ENCODE measurements around the gene VIPR2.
A peak's percentile ranks its signal among the peaks of the same experiment; 100 is the strongest.

Gene VIPR2

DNA sequence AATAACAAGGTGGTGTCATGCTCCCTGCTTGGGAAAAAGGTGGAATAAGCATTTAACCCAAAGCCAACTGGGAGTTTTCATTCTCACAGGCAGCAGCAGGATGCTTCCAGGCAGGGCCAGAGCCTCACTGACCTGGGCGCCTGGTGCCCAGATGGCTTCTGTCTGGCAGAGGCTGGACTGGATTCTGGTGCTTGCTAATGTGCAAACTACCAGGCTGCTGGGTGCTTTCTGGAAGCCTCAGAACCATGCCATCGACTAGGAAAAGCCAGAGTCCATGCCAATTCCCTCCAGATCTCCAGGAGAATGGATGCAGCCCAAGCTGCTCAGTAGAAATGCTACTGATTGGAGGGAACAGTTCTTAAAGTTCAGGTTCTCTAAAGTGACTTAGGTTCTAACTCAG lies 36.2 kb downstream of the VIPR2 start:
- peak overlapping the region; percentile 6 to 48 for H3K27ac ChIP-seq
- no peak for DNase-seq (ENCODE audit: low spot score)
- no peak for TF ChIP-seq CTCF (IDR thresholded peaks at IDR 0.05)
- H3K4me3 ChIP-seq: no peak overlapping the region

- TF ChIP-seq CTCF (IDR thresholded peaks at IDR 0.05): no peak
- Histone ChIP-seq H3K4me3 (no peak overlapping the region), H3K27ac (peak overlapping the region in 1 of 2 donors; percentile 48)
- DNase-seq (ENCODE audit: low spot score): no peak
Measured at GRCh38 chr7:159107161-159107892, 37.3 kb downstream of the VIPR2 start.

DNA sequence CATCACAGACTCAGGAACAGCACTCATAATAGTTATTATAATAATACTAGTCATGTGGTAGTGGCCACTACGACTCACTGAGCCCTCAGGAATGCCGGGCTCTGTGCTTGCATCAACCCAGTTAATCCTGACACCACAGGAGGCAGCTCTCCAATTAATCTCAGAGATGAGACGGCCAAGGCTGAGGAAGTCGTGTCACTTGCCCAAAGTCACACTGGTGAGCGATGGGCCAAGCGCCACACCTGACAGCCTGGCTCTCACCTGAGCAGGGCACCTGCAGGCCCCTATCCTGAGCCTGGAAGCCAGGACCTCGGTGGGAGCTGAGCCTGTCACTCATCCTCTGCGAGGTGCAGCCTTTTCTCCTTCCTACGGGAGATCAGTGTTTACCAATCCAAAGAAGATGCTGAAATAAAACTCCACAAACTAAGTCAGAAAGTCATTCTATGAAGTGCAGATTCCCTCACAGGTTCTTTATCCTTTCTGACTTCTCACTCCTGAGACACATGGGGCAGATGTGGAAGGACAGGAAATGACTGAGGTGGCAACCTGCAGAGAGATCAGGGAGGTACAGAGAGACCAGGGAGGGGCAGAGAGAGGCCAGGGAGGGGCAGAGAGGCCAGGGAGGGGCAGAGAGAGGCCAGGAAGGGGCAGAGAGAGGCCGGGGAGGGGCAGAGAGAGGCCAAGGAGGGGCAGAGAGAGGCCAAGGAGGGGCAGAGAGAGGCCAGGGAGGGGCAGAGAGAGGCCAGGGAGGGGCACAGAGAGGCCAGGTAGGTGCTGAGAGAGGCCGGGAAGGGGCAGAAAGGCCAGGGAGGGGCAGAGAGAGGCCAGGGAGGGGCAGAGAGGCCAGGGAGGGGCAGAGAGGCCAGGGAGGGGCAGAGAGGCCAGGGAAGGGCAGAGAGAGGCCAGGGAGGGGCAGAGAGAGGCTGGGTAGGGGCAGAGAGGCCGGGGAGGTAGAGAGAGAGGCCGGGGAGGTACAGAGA lies 38.5 kb downstream of the VIPR2 start:
- TF ChIP-seq CTCF (IDR thresholded peaks at IDR 0.05): no peak
- DNase-seq (ENCODE audit: low spot score): no peak
- no peak overlapping the region for H3K27ac ChIP-seq
- H3K4me3 ChIP-seq: no peak overlapping the region

GRCh38 chr7:159105066-159105780 lies 39.4 kb downstream of the VIPR2 start:
- peak overlapping the region; percentile 58 to 85 for H3K27ac ChIP-seq
- H3K4me3 ChIP-seq: no peak overlapping the region
- DNase-seq (ENCODE audit: low spot score): no peak
- TF ChIP-seq CTCF (IDR thresholded peaks at IDR 0.05): no peak

DNA sequence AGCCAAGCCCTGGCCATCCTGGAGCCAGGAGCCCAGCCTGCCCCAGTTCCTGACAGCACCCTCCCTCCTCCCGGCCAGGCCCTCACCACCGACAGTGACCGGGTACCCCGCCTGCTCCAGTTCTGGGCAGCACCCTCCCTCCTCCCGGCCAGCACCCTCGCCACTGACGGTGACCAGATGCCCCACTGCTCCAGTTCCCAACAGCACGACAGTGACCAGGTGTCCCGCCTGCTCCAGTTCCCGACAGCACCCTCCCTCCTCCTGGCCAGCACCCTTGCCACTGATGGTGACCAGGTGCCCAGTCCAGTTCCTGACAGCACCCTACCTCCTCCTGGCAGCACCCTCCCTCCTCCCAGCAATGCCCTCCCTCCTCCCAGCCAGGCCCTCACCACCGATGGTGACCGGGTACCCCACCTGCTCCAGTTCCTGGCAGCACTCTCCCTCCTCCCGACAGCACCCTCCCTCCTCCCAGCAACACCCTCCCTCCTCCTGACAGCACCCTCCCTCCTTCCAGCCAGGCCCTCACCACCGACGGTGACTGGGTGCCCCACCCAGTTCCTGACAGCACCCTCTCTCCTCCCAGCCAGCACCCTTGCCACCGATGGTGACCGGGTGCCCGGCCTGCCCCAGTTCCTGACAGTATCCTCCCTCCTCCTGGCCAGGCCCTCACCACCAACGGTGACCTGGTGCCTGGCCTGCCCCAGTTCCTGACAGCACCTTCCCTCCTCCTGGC lies 40.3 kb downstream of the VIPR2 start:
- H3K4me3 ChIP-seq: peak overlapping the region; percentile 16
- no peak for DNase-seq (ENCODE audit: low spot score)
- no peak for TF ChIP-seq CTCF (IDR thresholded peaks at IDR 0.05)
- peak overlapping the region; percentile 58 to 85 for H3K27ac ChIP-seq

DNA sequence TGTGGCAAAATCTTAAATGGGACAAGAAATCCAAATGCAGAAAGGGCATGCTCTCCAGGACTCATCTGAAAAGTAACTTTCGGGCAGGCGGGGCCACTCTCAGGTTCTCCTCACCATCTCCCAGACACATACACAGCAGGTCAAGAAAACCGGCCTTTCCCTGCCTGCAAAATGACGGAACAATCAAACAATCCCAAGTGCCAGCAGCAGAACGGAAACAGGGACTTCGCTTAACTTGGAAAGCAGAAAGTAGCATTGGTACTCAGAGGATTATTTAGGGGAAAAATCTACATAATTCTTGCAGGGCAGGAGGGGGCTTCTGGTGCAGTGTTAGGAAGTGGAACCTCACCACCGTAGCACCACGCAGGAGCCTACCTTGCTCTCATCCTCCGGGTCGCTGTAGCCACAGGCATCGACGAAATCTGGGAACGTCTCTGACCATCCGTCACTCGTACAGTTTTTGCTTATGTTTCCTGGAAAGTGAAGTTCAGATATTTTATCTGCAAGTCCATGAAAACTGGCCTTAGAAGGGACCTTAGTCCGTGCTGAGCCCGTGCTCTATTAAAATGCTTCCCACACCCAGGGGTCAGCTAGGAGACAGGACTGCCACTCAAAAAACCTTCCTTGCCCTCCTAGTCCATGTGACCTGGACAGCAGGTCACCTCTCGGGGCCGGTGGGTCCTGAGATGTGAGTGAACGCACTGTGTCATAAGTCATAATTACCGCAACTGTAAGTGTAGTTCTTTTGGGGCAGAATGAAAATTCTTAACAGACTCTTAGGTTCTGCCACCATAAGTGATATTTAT lies 41.1 kb downstream of the VIPR2 start:
- peak overlapping the region; percentile 16 for H3K4me3 ChIP-seq
- peak overlapping the region; percentile 58 to 85 for H3K27ac ChIP-seq
- TF ChIP-seq CTCF (IDR thresholded peaks at IDR 0.05): no peak
- DNase-seq (ENCODE audit: low spot score): no peak

Measured in coronary artery (tissue), 2 donors.